Loucy (cell line): ENCODE data around the gene LETM1.

Source experiments
- EZH2phosphoT487 ChIP-seq: fragments of 200-600 bp; IDR thresholded peaks from 2 replicates; pipeline ENCODE4 v1.6.1; 2018; ENCODE audit warnings: antibody characterized with exemption, mild to moderate bottlenecking, moderate library complexity, borderline replicate concordance
- TF ChIP-seq, protein P1 (sequence below): fragments of 200-600 bp; sonication (generic); conservative IDR thresholded peaks from 2 replicates; pipeline ENCODE4 v1.5.1; 2014; ENCODE audit warnings: mild to moderate bottlenecking, antibody characterized with exemption, low read length

DNA sequence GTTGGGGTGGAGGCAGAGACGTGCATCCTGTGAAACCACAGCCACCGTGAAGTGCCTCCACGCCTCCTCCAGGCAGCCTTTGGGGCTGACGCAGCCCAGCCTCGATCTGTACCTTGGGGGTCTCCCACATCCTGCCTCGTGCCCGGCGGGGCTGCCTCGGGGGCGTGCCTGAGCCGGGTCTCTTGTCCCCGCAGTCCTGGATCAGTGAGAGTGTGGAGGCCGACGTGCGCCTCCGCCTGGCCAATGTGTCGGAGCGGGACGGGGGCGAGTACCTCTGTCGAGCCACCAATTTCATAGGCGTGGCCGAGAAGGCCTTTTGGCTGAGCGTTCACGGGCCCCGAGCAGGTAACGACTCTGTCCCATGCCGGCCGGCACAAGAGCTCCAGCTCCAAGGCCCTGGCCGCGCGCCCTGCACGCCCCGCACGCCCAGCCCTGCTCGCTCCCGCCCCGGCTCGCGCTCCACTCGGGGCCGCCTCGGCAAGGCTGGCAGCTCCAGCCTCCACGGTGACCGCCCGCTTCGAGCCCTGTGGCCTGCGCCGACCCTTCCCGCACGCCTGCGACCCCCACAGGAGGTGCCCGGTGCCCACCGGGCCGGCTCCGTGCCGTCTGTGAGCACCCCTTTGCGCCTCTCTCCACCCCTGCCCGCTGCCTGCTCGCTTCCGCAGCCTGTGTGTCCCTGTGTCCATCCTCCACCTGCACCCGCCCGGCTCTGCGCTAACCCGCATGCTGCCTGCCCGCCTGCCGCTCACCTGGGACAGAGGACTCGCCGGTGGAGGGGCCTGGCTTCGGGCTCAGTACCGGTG, 53.0 kb downstream of the LETM1 start:
- TF ChIP-seq, protein P1, sequence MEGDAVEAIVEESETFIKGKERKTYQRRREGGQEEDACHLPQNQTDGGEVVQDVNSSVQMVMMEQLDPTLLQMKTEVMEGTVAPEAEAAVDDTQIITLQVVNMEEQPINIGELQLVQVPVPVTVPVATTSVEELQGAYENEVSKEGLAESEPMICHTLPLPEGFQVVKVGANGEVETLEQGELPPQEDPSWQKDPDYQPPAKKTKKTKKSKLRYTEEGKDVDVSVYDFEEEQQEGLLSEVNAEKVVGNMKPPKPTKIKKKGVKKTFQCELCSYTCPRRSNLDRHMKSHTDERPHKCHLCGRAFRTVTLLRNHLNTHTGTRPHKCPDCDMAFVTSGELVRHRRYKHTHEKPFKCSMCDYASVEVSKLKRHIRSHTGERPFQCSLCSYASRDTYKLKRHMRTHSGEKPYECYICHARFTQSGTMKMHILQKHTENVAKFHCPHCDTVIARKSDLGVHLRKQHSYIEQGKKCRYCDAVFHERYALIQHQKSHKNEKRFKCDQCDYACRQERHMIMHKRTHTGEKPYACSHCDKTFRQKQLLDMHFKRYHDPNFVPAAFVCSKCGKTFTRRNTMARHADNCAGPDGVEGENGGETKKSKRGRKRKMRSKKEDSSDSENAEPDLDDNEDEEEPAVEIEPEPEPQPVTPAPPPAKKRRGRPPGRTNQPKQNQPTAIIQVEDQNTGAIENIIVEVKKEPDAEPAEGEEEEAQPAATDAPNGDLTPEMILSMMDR = no peak
- TF ChIP-seq EZH2phosphoT487 = no peak
